Measurements from ENCODE around the gene PTPN1. TPM values are rescaled to one million over a fixed set of nuclear protein-coding genes. Genes with fewer than 3 reads are reported as not detected.

Gene PTPN1
- total RNA-seq, 6 experiments from 2014 or later, result 37.8 to 46.5 (median 45.2) TPM

DNA sequence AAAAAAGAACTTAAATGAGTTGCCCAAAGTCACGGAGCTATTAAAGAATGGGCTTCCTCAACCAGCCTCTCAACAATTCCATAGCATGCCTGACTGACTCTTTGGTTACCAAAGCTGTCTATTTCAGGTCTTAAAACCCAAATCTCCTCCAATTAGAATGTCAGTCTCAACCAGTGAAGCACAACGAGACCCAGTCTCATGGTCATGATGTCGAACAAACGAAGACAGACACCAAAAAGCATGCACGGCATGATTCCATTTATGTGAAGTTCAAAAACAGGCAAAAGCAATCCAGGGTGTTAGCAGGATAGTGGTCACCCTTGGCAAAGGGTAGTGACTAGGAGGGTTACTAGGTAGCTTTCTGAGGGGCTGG is 16.3 kb upstream of the PTPN1 start:
- Mint-ChIP-seq H3K36me3 (ENCODE audit: low read depth) (no peaks in the 10 kb centered on the region), H3K27me3 (ENCODE audit: insufficient read depth) (no peaks in the 10 kb centered on the region), H3K4me3 (no peak overlapping the region), H3K9me3 (no peaks in the 10 kb centered on the region), H3K27ac (no peak overlapping the region), H3K4me1 (ENCODE audit: low read depth) (peaks cover 68% of the 10 kb centered on the region)
- TF ChIP-seq, protein P1, sequence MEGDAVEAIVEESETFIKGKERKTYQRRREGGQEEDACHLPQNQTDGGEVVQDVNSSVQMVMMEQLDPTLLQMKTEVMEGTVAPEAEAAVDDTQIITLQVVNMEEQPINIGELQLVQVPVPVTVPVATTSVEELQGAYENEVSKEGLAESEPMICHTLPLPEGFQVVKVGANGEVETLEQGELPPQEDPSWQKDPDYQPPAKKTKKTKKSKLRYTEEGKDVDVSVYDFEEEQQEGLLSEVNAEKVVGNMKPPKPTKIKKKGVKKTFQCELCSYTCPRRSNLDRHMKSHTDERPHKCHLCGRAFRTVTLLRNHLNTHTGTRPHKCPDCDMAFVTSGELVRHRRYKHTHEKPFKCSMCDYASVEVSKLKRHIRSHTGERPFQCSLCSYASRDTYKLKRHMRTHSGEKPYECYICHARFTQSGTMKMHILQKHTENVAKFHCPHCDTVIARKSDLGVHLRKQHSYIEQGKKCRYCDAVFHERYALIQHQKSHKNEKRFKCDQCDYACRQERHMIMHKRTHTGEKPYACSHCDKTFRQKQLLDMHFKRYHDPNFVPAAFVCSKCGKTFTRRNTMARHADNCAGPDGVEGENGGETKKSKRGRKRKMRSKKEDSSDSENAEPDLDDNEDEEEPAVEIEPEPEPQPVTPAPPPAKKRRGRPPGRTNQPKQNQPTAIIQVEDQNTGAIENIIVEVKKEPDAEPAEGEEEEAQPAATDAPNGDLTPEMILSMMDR (IDR thresholded peaks at IDR 0.05), result no peak
- no peak for DNase-seq

DNA sequence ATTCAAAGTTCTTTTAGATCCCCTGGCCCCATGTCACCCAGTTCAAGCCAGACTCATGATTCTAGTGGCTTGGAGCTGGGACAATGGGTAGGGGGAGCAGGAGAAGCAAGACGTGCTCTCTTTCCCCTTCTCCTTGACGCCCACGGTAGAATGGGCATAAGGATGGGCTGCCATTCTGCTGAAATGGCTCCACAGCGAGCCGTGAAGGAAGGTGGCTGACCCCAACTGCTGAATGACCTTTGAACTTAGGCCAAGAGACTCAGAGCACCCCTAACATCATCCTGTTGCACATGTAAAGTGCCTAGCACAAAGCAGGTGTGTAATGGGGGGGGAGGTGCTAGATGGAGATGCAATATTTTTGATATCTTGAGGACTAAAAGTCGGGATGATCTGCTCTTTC is 15.8 kb upstream of the PTPN1 start:
- Mint-ChIP-seq H3K4me3 (no peak overlapping the region), H3K27ac (no peak overlapping the region), H3K27me3 (ENCODE audit: insufficient read depth) (no peaks in the 10 kb centered on the region), H3K4me1 (ENCODE audit: low read depth) (peaks cover 68% of the 10 kb centered on the region), H3K9me3 (no peaks in the 10 kb centered on the region), H3K36me3 (ENCODE audit: low read depth) (no peaks in the 10 kb centered on the region)
- TF ChIP-seq, protein P1 (IDR thresholded peaks at IDR 0.05), result no peak
- DNase-seq, result no peak

DNA sequence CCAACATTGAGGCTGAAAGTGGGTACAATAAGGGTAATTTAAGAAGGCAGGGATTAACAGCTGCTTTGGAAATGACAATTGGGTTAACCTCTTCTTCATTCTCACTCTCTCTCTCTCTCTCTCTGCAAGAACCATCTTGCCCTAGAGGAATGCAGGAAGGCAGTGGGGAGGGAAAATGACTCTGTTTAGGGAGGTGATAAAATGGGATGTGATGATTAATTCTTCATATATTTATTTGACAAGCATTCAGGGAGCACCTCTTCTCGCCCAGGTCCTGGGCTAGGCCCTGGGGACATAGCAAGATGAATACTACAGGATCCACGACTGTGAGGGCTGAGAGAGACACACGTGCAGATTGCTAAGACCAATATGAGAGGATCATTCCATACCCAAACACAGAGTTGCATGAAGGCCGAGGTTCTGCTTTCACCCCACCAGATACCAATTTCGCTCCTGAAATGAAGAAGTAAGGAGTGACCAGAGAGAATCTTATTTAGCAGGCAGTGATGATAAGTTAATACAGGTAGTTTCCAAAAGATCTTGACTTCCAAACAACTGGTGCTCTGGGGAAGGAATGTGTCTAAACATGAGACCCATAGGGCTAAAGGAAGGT is 13.3 kb upstream of the PTPN1 start:
- H3K36me3 Mint-ChIP-seq (ENCODE audit: low read depth), result no peaks in the 10 kb centered on the region
- no peaks in the 10 kb centered on the region; the same call in 1 of the 2 replicates for H3K27me3 Mint-ChIP-seq (ENCODE audit: insufficient read depth)
- peak overlapping the region; percentile 67 for H3K27ac Mint-ChIP-seq
- TF ChIP-seq, protein P1 (IDR thresholded peaks at IDR 0.05), result no peak
- H3K4me1 Mint-ChIP-seq (ENCODE audit: low read depth), result peaks cover 60% of the 10 kb centered on the region
- H3K9me3 Mint-ChIP-seq, result no peaks in the 10 kb centered on the region
- peak; percentile 44 for DNase-seq
- peak overlapping the region; percentile 2; the same call in 1 of the 2 replicates for H3K4me3 Mint-ChIP-seq

DNA sequence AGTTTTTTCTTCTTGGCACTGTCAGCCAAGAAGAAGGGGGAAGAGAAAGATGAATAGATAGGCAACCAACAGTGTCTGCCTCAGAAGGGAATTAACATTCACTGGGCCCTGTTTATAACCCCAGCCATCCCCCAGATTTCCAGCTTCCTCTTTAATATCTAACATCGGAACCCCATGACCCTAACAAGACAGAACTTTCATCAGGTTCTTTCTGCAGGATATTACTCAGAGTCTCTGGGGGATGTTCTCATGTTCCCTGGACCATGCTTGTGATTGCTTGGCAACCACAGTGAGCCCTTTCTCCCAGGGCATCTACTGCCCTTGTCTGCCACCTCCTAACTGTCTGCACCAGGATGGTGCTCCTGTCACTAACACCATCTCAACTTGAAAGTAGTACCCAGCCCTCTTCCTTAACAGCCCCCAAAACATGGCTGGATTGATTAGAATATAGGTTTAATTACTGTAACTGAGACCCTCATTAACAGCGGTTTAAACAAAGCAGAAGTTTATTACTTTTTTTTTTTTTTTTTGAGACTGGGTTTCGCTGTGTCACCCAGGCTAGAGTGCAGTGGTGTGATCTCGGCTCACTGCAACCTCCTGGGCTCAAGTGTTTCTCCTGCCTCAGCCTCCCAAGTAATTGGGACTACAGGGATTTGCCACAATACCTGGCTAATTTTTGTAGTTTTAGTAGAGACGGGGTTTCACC is 12.0 kb upstream of the PTPN1 start:
- TF ChIP-seq, protein P1 (IDR thresholded peaks at IDR 0.05), result no peak
- H3K27me3 Mint-ChIP-seq (ENCODE audit: insufficient read depth), result no peaks in the 10 kb centered on the region; the same call in 1 of the 2 replicates

DNA sequence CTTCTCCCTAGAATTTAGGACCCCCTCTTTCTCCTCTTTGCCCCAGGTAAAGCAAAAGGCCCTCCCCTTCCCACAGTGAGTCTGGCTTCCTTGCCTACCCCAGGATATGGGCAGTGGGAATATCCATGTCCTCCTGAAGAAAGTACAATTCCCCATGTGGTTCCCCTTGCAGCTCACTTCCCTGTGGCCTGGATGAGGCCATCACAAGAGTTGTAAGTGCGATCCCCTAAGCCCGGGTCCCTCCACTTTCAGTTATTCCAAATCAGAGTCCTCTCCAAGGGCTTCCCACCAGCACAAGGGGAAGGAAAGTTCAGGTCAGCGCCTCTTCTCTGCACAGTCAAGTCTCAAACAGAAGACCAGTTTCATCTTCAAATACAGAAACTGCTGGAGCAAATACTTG is 10.2 kb upstream of the PTPN1 start:
- H3K4me3 Mint-ChIP-seq, result no peak overlapping the region
- no peaks in the 10 kb centered on the region for H3K36me3 Mint-ChIP-seq (ENCODE audit: low read depth)
- H3K4me1 Mint-ChIP-seq (ENCODE audit: low read depth), result peaks cover 66% of the 10 kb centered on the region
- H3K27ac Mint-ChIP-seq, result no peak overlapping the region
- no peaks in the 10 kb centered on the region; the same call in none of the 2 replicates for H3K27me3 Mint-ChIP-seq (ENCODE audit: insufficient read depth)
- H3K9me3 Mint-ChIP-seq, result no peaks in the 10 kb centered on the region
- DNase-seq, result no peak
- TF ChIP-seq, protein P1 (IDR thresholded peaks at IDR 0.05), result no peak

More for the DNA sequence above, 12.0 kb upstream of the PTPN1 start:
- 0 out of 2 replicates have a peak overlapping the region, but pooled peaks have one; percentile 20 for H3K4me3 Mint-ChIP-seq
- H3K4me1 Mint-ChIP-seq (ENCODE audit: low read depth), result peaks cover 60% of the 10 kb centered on the region
- H3K27ac Mint-ChIP-seq, result peak overlapping the region; percentile 72
- peak; percentile 71 for DNase-seq
- no peaks in the 10 kb centered on the region for H3K9me3 Mint-ChIP-seq
- H3K36me3 Mint-ChIP-seq (ENCODE audit: low read depth), result no peaks in the 10 kb centered on the region

Measured in HFFc6 (cell line).